ENCODE measurements around the gene XAF1.

DNA sequence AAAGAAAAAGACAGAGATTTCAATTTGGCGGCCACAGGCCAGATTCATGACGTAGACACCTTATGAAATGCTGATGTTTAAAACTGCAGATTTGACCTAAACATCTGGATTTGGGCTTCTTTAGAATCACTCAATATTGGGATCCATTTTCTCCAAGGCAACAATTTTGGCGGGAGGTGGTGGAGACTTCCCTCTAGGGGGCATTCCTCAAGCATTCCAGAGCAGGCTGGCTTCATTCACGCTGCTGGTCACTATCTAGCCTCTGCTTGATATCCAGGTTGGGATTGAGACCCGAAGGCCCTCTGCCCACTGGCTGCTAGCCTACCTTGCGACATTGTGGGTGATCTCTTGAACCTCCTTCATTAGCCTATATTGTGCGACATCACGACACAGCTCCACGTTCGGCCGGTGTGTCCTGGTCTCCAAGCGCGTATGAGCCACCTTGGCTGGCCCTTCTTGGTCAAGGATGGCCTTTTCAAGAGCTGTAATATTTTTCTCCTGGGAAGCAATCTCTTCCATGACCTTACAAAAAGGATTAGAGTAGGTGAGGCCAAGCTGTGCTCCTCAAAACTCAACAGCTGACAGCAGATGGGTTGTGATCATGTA, 44.7 kb downstream of the XAF1 start:
- TF ChIP-seq, protein P1, sequence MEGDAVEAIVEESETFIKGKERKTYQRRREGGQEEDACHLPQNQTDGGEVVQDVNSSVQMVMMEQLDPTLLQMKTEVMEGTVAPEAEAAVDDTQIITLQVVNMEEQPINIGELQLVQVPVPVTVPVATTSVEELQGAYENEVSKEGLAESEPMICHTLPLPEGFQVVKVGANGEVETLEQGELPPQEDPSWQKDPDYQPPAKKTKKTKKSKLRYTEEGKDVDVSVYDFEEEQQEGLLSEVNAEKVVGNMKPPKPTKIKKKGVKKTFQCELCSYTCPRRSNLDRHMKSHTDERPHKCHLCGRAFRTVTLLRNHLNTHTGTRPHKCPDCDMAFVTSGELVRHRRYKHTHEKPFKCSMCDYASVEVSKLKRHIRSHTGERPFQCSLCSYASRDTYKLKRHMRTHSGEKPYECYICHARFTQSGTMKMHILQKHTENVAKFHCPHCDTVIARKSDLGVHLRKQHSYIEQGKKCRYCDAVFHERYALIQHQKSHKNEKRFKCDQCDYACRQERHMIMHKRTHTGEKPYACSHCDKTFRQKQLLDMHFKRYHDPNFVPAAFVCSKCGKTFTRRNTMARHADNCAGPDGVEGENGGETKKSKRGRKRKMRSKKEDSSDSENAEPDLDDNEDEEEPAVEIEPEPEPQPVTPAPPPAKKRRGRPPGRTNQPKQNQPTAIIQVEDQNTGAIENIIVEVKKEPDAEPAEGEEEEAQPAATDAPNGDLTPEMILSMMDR (conservative IDR thresholded peaks at IDR 0.05 in 1 of 2, IDR thresholded peaks at IDR 0.05 in 1 of 2; ENCODE audit: low read depth in 1 of 2, low read length in 2 of 2), result no peak
- no peak for TF ChIP-seq EZH2 (IDR thresholded peaks at IDR 0.05; ENCODE audit: low read length, missing control alignments)

All from fibroblast of lung (primary cell).